ENCODE data around the gene MGAT4A.

The MGAT4A gene

DNA sequence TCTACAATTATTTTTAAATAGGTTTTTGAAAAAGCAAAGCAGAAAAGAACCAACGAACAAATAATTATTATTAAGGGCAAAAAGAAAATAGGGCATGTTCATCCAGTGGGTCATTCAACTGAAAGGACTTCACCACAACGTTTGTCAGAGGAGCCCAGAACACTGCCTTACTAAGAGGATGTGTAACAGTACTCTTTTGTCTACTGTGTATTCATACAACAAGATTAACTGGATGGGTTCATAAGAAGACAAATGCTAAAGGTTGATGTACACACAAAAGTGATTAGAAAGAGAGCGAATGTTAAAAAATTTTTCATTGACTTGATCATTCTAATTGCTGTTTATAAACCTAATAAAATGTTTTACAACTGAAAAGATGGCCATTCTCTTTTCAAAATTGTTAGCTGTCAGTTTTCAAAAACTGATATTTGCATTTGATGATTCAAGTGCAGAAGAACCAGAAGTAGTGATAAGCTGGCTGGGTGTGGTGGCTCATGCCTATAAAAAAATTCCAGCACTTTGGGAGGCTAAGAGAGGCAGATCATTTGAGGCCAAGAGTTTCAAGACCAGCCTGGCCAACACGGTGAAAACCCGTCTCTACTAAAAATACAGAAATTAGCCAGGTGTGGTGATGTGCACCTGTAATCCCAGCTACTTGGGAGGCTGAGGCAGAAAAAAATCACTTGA lies 33.1 kb downstream of the MGAT4A start:
- no peak overlapping the region for H2BK12ac ChIP-seq (ENCODE audit: low read length)
- no peak overlapping the region for H4K8ac ChIP-seq (ENCODE audit: low read depth, low read length)
- no peak overlapping the region for H3K9ac ChIP-seq (ENCODE audit: low read length)
- H3K4me3 ChIP-seq (ENCODE audit: low read depth, low read length) = no peak overlapping the region
- no peak overlapping the region for H4K91ac ChIP-seq (ENCODE audit: low read depth, low read length)
- H3K79me1 ChIP-seq (ENCODE audit: low read length) = no peaks in the 10 kb centered on the region
- H4K12ac ChIP-seq (ENCODE audit: low read depth, low read length) = no peak overlapping the region
- no peak overlapping the region for H2BK5ac ChIP-seq (ENCODE audit: low read depth, low read length, poor library complexity)
- no peaks in the 10 kb centered on the region for H3K79me2 ChIP-seq (ENCODE audit: control insufficient read depth, insufficient read depth, low read length, poor library complexity)
- no peak overlapping the region for H3K4me2 ChIP-seq (ENCODE audit: low read length)
- H2BK120ac ChIP-seq (ENCODE audit: insufficient read depth, low read length, poor library complexity) = no peak overlapping the region
- H3K9me3 ChIP-seq (ENCODE audit: insufficient read depth, low read depth, low read length) = peaks cover 2% of the 10 kb centered on the region
- H3K4me1 ChIP-seq (ENCODE audit: control insufficient read depth in 1 of 2, insufficient read depth in 2 of 2, low read length in 2 of 2) = no peaks in the 10 kb centered on the region
- H3K14ac ChIP-seq (ENCODE audit: low read length) = no peak overlapping the region
- no peak overlapping the region for H3K4ac ChIP-seq (ENCODE audit: low read depth, low read length)
- no peaks in the 10 kb centered on the region for H3K36me3 ChIP-seq (ENCODE audit: control insufficient read depth in 1 of 2, insufficient read depth in 2 of 2, low read length in 2 of 2)
- WGBS (ENCODE audit: extremely low coverage, insufficient coverage, insufficient read length) = no CpG with 5 or more reads among the region's 5 CpGs
- no peak for DNase-seq
- H2AFZ ChIP-seq (ENCODE audit: insufficient read depth, low read length, poor library complexity) = no peak overlapping the region
- no peak overlapping the region for H3K27ac ChIP-seq (ENCODE audit: low read depth, low read length)
- no peaks in the 10 kb centered on the region for H3K27me3 ChIP-seq (ENCODE audit: insufficient read depth, low read length)
- H3K18ac ChIP-seq (ENCODE audit: low read length) = no peak overlapping the region
- no peak overlapping the region for H3K23ac ChIP-seq (ENCODE audit: low read length)
- H2AK5ac ChIP-seq (ENCODE audit: low read length) = no peak overlapping the region

- Histone ChIP-seq H2BK12ac (ENCODE audit: low read length) (no peak overlapping the region), H4K91ac (ENCODE audit: low read depth, low read length) (no peak overlapping the region), H3K4ac (ENCODE audit: low read depth, low read length) (no peak overlapping the region), H3K4me1 (ENCODE audit: control insufficient read depth in 1 of 2, insufficient read depth in 2 of 2, low read length in 2 of 2) (no peaks in the 10 kb centered on the region), H3K79me2 (ENCODE audit: control insufficient read depth, insufficient read depth, low read length, poor library complexity) (no peaks in the 10 kb centered on the region), H3K9me3 (ENCODE audit: insufficient read depth, low read depth, low read length) (no peaks in the 10 kb centered on the region), H3K4me3 (ENCODE audit: low read depth, low read length) (no peak overlapping the region), H3K27ac (ENCODE audit: low read depth, low read length) (no peak overlapping the region), H2BK5ac (ENCODE audit: low read depth, low read length, poor library complexity) (no peak overlapping the region), H3K14ac (ENCODE audit: low read length) (no peak overlapping the region), H3K27me3 (ENCODE audit: insufficient read depth, low read length) (no peaks in the 10 kb centered on the region), H2AFZ (ENCODE audit: insufficient read depth, low read length, poor library complexity) (no peak overlapping the region), H3K9ac (ENCODE audit: low read length) (no peak overlapping the region), H4K12ac (ENCODE audit: low read depth, low read length) (no peak overlapping the region), H3K36me3 (ENCODE audit: control insufficient read depth in 1 of 2, insufficient read depth in 2 of 2, low read length in 2 of 2) (no peaks in the 10 kb centered on the region), H3K18ac (ENCODE audit: low read length) (no peak overlapping the region), H3K79me1 (ENCODE audit: low read length) (no peaks in the 10 kb centered on the region), H2AK5ac (ENCODE audit: low read length) (no peak overlapping the region), H3K23ac (ENCODE audit: low read length) (no peak overlapping the region), H3K4me2 (ENCODE audit: low read length) (no peak overlapping the region), H4K8ac (ENCODE audit: low read depth, low read length) (no peak overlapping the region), H2BK120ac (ENCODE audit: insufficient read depth, low read length, poor library complexity) (no peak overlapping the region)
- no peak for DNase-seq
- no CpG with 5 or more reads among the region's 4 CpGs for WGBS (ENCODE audit: extremely low coverage, insufficient coverage, insufficient read length)
Measured at GRCh38 chr2:98696200-98696599, 34.7 kb downstream of the MGAT4A start.

DNA sequence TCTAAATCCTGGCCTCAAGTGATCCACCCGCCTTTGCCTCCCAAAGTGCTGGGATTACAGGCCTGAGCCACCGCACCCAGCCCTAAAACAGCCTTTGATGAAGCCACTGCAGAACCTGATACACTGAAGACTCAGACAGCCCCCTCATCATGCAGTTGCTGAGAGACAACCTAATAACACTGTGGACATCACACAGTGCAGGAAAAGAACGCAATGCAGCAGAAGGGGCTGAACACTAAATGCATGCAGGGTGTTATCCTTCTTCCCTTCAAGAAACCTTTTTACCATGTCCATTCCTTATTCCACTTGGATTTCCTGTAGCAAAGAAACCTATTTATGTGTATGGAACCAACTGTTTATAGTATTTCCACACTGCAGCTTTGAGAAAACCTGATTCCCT lies 35.7 kb downstream of the MGAT4A start:
- Histone ChIP-seq H3K4me1 (ENCODE audit: control insufficient read depth in 1 of 2, insufficient read depth in 2 of 2, low read length in 2 of 2) (no peaks in the 10 kb centered on the region), H3K9me3 (ENCODE audit: insufficient read depth, low read depth, low read length) (no peaks in the 10 kb centered on the region), H2BK12ac (ENCODE audit: low read length) (no peak overlapping the region), H3K14ac (ENCODE audit: low read length) (no peak overlapping the region), H3K4me2 (ENCODE audit: low read length) (no peak overlapping the region), H3K79me1 (ENCODE audit: low read length) (no peaks in the 10 kb centered on the region), H3K79me2 (ENCODE audit: control insufficient read depth, insufficient read depth, low read length, poor library complexity) (no peaks in the 10 kb centered on the region), H3K9ac (ENCODE audit: low read length) (no peak overlapping the region), H3K18ac (ENCODE audit: low read length) (no peak overlapping the region), H3K27ac (ENCODE audit: low read depth, low read length) (no peak overlapping the region), H3K23ac (ENCODE audit: low read length) (no peak overlapping the region), H3K36me3 (ENCODE audit: control insufficient read depth in 1 of 2, insufficient read depth in 2 of 2, low read length in 2 of 2) (no peaks in the 10 kb centered on the region), H2AFZ (ENCODE audit: insufficient read depth, low read length, poor library complexity) (no peak overlapping the region), H2BK5ac (ENCODE audit: low read depth, low read length, poor library complexity) (no peak overlapping the region), H4K91ac (ENCODE audit: low read depth, low read length) (no peak overlapping the region), H2BK120ac (ENCODE audit: insufficient read depth, low read length, poor library complexity) (no peak overlapping the region), H3K4ac (ENCODE audit: low read depth, low read length) (no peak overlapping the region), H3K27me3 (ENCODE audit: insufficient read depth, low read length) (no peaks in the 10 kb centered on the region), H3K4me3 (ENCODE audit: low read depth, low read length) (no peak overlapping the region), H2AK5ac (ENCODE audit: low read length) (no peak overlapping the region), H4K12ac (ENCODE audit: low read depth, low read length) (no peak overlapping the region), H4K8ac (ENCODE audit: low read depth, low read length) (no peak overlapping the region)
- DNase-seq = no peak
- no CpG with 5 or more reads among the region's 3 CpGs for WGBS (ENCODE audit: extremely low coverage, insufficient coverage, insufficient read length)

- no peak overlapping the region for H3K18ac ChIP-seq (ENCODE audit: low read length)
- H3K36me3 ChIP-seq (ENCODE audit: control insufficient read depth in 1 of 2, insufficient read depth in 2 of 2, low read length in 2 of 2) = no peaks in the 10 kb centered on the region
- WGBS (ENCODE audit: extremely low coverage, insufficient coverage, insufficient read length) = no CpG with 5 or more reads among the region's 5 CpGs
- no peak overlapping the region for H3K23ac ChIP-seq (ENCODE audit: low read length)
- H2AFZ ChIP-seq (ENCODE audit: insufficient read depth, low read length, poor library complexity) = no peak overlapping the region
- H4K91ac ChIP-seq (ENCODE audit: low read depth, low read length) = no peak overlapping the region
- H3K4ac ChIP-seq (ENCODE audit: low read depth, low read length) = no peak overlapping the region
- H2BK120ac ChIP-seq (ENCODE audit: insufficient read depth, low read length, poor library complexity) = no peak overlapping the region
- H3K9me3 ChIP-seq (ENCODE audit: insufficient read depth, low read depth, low read length) = no peaks in the 10 kb centered on the region
- DNase-seq = no peak
- H3K27me3 ChIP-seq (ENCODE audit: insufficient read depth, low read length) = no peaks in the 10 kb centered on the region
- no peak overlapping the region for H4K12ac ChIP-seq (ENCODE audit: low read depth, low read length)
- no peak overlapping the region for H3K4me2 ChIP-seq (ENCODE audit: low read length)
- no peak overlapping the region for H4K8ac ChIP-seq (ENCODE audit: low read depth, low read length)
- no peaks in the 10 kb centered on the region for H3K4me1 ChIP-seq (ENCODE audit: control insufficient read depth in 1 of 2, insufficient read depth in 2 of 2, low read length in 2 of 2)
- H2BK5ac ChIP-seq (ENCODE audit: low read depth, low read length, poor library complexity) = no peak overlapping the region
- no peaks in the 10 kb centered on the region for H3K79me2 ChIP-seq (ENCODE audit: control insufficient read depth, insufficient read depth, low read length, poor library complexity)
- no peak overlapping the region for H3K14ac ChIP-seq (ENCODE audit: low read length)
- H3K4me3 ChIP-seq (ENCODE audit: low read depth, low read length) = no peak overlapping the region
- H3K79me1 ChIP-seq (ENCODE audit: low read length) = no peaks in the 10 kb centered on the region
- no peak overlapping the region for H2AK5ac ChIP-seq (ENCODE audit: low read length)
- no peak overlapping the region for H3K9ac ChIP-seq (ENCODE audit: low read length)
- H2BK12ac ChIP-seq (ENCODE audit: low read length) = no peak overlapping the region
- H3K27ac ChIP-seq (ENCODE audit: low read depth, low read length) = no peak overlapping the region
Measured at GRCh38 chr2:98693477-98693876, 37.5 kb downstream of the MGAT4A start.

Measured in trophoblast cell (in vitro differentiated cells and primary cell).